Fibroblast of lung (primary cell): ENCODE measurements around the gene GSG1L. TPM values are rescaled to one million over a fixed set of nuclear protein-coding genes. Genes with fewer than 3 reads are reported as not detected.

ENCODE experiments used
- DNase-seq, 2 donors: peaks; one replicate each; pipeline versions ENCODE4 v3.0.0 to v3.0.0-alpha.2; 2010; ENCODE audit warnings: low read depth in 2 of 2
- H2AFZ ChIP-seq: 2 replicates; pipeline ENCODE4 v1.5.1; 2012; ENCODE audit warnings: low read length, control low read depth, inconsistent platforms
- H3K27ac ChIP-seq: 2 replicates; pipeline ENCODE4 v1.5.1; 2011; ENCODE audit warnings: low read length, control low read depth; ENCODE audit not compliant: insufficient read depth
- H3K27me3 ChIP-seq: 2 replicates; pipeline ENCODE4 v1.5.1; 2011; ENCODE audit warnings: mild to moderate bottlenecking, low read length; ENCODE audit not compliant: control insufficient read depth, insufficient read depth
- H3K36me3 ChIP-seq: 2 replicates; pipeline ENCODE4 v1.5.1; 2011; ENCODE audit warnings: low read length; ENCODE audit not compliant: control insufficient read depth, insufficient read depth
- H3K4me1 ChIP-seq: 2 replicates; pipeline ENCODE4 v1.5.1; 2011; ENCODE audit warnings: low read length; ENCODE audit not compliant: control insufficient read depth, insufficient read depth; ENCODE audit errors: extremely low read depth
- H3K4me2 ChIP-seq: 2 replicates; pipeline ENCODE4 v1.5.1; 2011; ENCODE audit warnings: low read length, control low read depth; ENCODE audit not compliant: insufficient read depth; ENCODE audit errors: extremely low read depth
- H3K4me3 ChIP-seq, 4 experiments: fragments of 200-600 bp in 1 of 4; sonication (generic) in 1 of 4; replicated peaks in 1 of 4; 2 replicates each; pipeline ENCODE4 v1.5.1; 2011 to 2016; ENCODE audit warnings: low read length in 4 of 4, low read depth in 3 of 4, mild to moderate bottlenecking in 3 of 4, control low read depth in 2 of 4, inconsistent platforms in 1 of 4, mixed read lengths in 1 of 4; ENCODE audit not compliant: insufficient read depth in 1 of 4; ENCODE audit errors: control extremely low read depth in 1 of 4
- H3K79me2 ChIP-seq: 2 replicates; pipeline ENCODE4 v1.5.1; 2012; ENCODE audit warnings: mild to moderate bottlenecking, low read length, inconsistent platforms; ENCODE audit not compliant: control insufficient read depth, insufficient read depth
- H3K9ac ChIP-seq: 2 replicates; pipeline ENCODE4 v1.5.1; 2011; ENCODE audit warnings: mild to moderate bottlenecking, low read length, control low read depth; ENCODE audit not compliant: insufficient read depth
- H3K9me3 ChIP-seq: 2 replicates; pipeline ENCODE4 v1.5.1; 2012; ENCODE audit warnings: low read depth, low read length; ENCODE audit not compliant: control insufficient read depth, insufficient read depth
- H4K20me1 ChIP-seq: 2 replicates; pipeline ENCODE4 v1.5.1; 2011; ENCODE audit warnings: low read length; ENCODE audit not compliant: control insufficient read depth, insufficient read depth; ENCODE audit errors: extremely low read depth
- CTCF ChIP-seq, 2 donors: IDR thresholded peaks in 1 of 2; conservative IDR thresholded peaks in 1 of 2; 1 replicate in 1 of 2; 2 replicates in 1 of 2; pipeline ENCODE4 v1.5.1; 2011 to 2012; ENCODE audit warnings: low read length in 2 of 2, control low read depth in 1 of 2, inconsistent platforms in 1 of 2, low read depth in 1 of 2, mild to moderate bottlenecking in 1 of 2
- EZH2 ChIP-seq: IDR thresholded peaks from 2 replicates; pipeline ENCODE4 v1.5.1; 2012; ENCODE audit warnings: low read length, control low read depth, mild to moderate bottlenecking; ENCODE audit errors: missing control alignments
- polyA plus RNA-seq, 2 donors: library from polyadenylated mRNA; depleted of rRNA in 1 of 2; stranded (reverse) in 1 of 2; unstranded in 1 of 2; fragments of >200 nt; gene quantifications; 2 replicates each; pipeline ENCODE4 v1.2.1, GENCODE V29; 2011 to 2012; ENCODE audit warnings: missing spikeins in 1 of 2
- total RNA-seq: library from RNA; depleted of rRNA; stranded (reverse); fragments of >200 nt; gene quantifications from 2 replicates; pipeline ENCODE4 v1.2.1, GENCODE V29; 2014

GSG1L gene
- total and polyA plus RNA-seq, 2 donors (not counting 1 experiment from before 2014, with no cell fraction given), result not detected

GRCh38 chr16:27899736-27900135, 163.8 kb downstream of the GSG1L start:
- Histone ChIP-seq H3K9ac (no peak overlapping the region), H3K27ac (no peak overlapping the region), H3K79me2 (no peaks in the 10 kb centered on the region), H3K4me1 (no peaks in the 10 kb centered on the region), H4K20me1 (no peaks in the 10 kb centered on the region), H3K4me2 (no peak overlapping the region), H3K27me3 (no peaks in the 10 kb centered on the region), H3K9me3 (no peaks in the 10 kb centered on the region), H3K4me3 (no peak overlapping the region), H3K36me3 (no peaks in the 10 kb centered on the region), H2AFZ (no peak overlapping the region)
- TF ChIP-seq CTCF (conservative IDR thresholded peaks at IDR 0.05 in 1 of 2, IDR thresholded peaks at IDR 0.05 in 1 of 2; ENCODE audit: low read depth in 1 of 2, low read length in 2 of 2), result no peak
- TF ChIP-seq EZH2, result no peak
- DNase-seq, result no peak

- H3K27me3 ChIP-seq, result no peaks in the 10 kb centered on the region
- TF ChIP-seq EZH2 (no peak), CTCF (conservative IDR thresholded peaks at IDR 0.05 in 1 of 2, IDR thresholded peaks at IDR 0.05 in 1 of 2; ENCODE audit: low read depth in 1 of 2, low read length in 2 of 2) (no peak)
- H3K27ac ChIP-seq, result no peak overlapping the region
Observed at GRCh38 chr16:27894386-27894785, 169.1 kb downstream of the GSG1L start.

GRCh38 chr16:27892879-27893278, 170.6 kb downstream of the GSG1L start:
- Histone ChIP-seq H3K27ac (no peak overlapping the region), H3K4me3 (no peak overlapping the region), H3K36me3 (no peaks in the 10 kb centered on the region), H3K27me3 (no peaks in the 10 kb centered on the region), H3K4me1 (no peaks in the 10 kb centered on the region), H4K20me1 (no peaks in the 10 kb centered on the region), H3K79me2 (no peaks in the 10 kb centered on the region), H3K4me2 (no peak overlapping the region), H3K9me3 (no peaks in the 10 kb centered on the region), H3K9ac (no peak overlapping the region), H2AFZ (no peak overlapping the region)
- TF ChIP-seq CTCF (conservative IDR thresholded peaks at IDR 0.05 in 1 of 2, IDR thresholded peaks at IDR 0.05 in 1 of 2; ENCODE audit: low read depth in 1 of 2, low read length in 2 of 2), result no peak
- TF ChIP-seq EZH2, result no peak
- DNase-seq, result peak in 1 of 2 donors; percentile 1

More at GRCh38 chr16:27894386-27894785, 169.1 kb downstream of the GSG1L start:
- H2AFZ ChIP-seq, result no peak overlapping the region
- no peak overlapping the region for H3K4me2 ChIP-seq
- no peak overlapping the region for H3K4me3 ChIP-seq
- no peaks in the 10 kb centered on the region for H3K4me1 ChIP-seq
- DNase-seq, result no peak
- no peak overlapping the region for H3K9ac ChIP-seq
- H4K20me1 ChIP-seq, result no peaks in the 10 kb centered on the region
- no peaks in the 10 kb centered on the region for H3K9me3 ChIP-seq
- no peaks in the 10 kb centered on the region for H3K36me3 ChIP-seq
- H3K79me2 ChIP-seq, result no peaks in the 10 kb centered on the region
